OCI-LY3 (cell line): ENCODE results near the gene NARF.

Experiments
- H2AFZ ChIP-seq: fragments of 200-600, 300-600 bp; shearing (Covaris generic); 2 replicates; pipeline ENCODE4 v1.6.0; 2014; ENCODE audit warnings: antibody characterized with exemption, low read depth, low read length
- H3K27ac ChIP-seq: fragments of 200-600, 300-600 bp; sonication (generic); 2 replicates; pipeline ENCODE4 v1.5.1; 2014; ENCODE audit warnings: mild to moderate bottlenecking, low read length, moderate library complexity, mixed read lengths
- H3K27me3 ChIP-seq: fragments of 200-600, 300-600 bp; sonication (generic); 2 replicates; pipeline ENCODE4 v1.6.1; 2014; ENCODE audit warnings: low read depth, low read length, mixed read lengths
- H3K36me3 ChIP-seq: fragments of 200-600, 300-600 bp; sonication (generic); replicated peaks from 2 replicates; pipeline ENCODE3; 2014; ENCODE audit warnings: low read depth, low read length, mixed read lengths
- H3K4me1 ChIP-seq: fragments of 300-600, 200-600 bp; sonication (generic); 2 replicates; pipeline ENCODE4 v1.6.1; 2014; ENCODE audit warnings: low read length, mixed read lengths
- H3K4me2 ChIP-seq: fragments of 200-600, 300-600 bp; sonication (generic); 2 replicates; pipeline ENCODE4 v1.6.1; 2014; ENCODE audit warnings: low read length, mixed read lengths
- H3K4me3 ChIP-seq: fragments of 300-600, 200-600 bp; sonication (generic); 2 replicates; pipeline ENCODE4 v1.5.1; 2014; ENCODE audit warnings: antibody characterized with exemption, mild to moderate bottlenecking, low read length, moderate library complexity
- H3K79me2 ChIP-seq: fragments of 300-600, 200-600 bp; shearing (Covaris generic); 2 replicates; pipeline ENCODE4 v1.6.1; 2014; ENCODE audit warnings: mild to moderate bottlenecking, low read length, mixed read lengths
- H3K9ac ChIP-seq: fragments of 300-600, 200-600 bp; shearing (Covaris generic); 2 replicates; pipeline ENCODE4 v1.6.0; 2014; ENCODE audit warnings: mild to moderate bottlenecking, low read length, moderate library complexity
- H3K9me3 ChIP-seq: fragments of 200-600, 300-600 bp; shearing (Covaris generic); 2 replicates; pipeline ENCODE4 v1.6.1; 2014; ENCODE audit warnings: low read length, mixed read lengths; ENCODE audit not compliant: insufficient read depth
- H4K20me1 ChIP-seq: fragments of 200-600, 300-600 bp; sonication (generic); 2 replicates; pipeline ENCODE4 v1.6.1; 2016; ENCODE audit warnings: low read length, mixed read lengths; ENCODE audit not compliant: insufficient read depth
- EZH2phosphoT487 ChIP-seq: fragments of 200-600 bp; shearing (Covaris generic); IDR thresholded peaks from 2 replicates; pipeline ENCODE4 v1.6.1; 2018; ENCODE audit warnings: antibody characterized with exemption, mixed run types, low read depth
- TF ChIP-seq, protein P1 (sequence below): fragments of 200-600, 300-600 bp; sonication (generic); IDR thresholded peaks from 2 replicates; pipeline ENCODE4 v1.5.1; 2014; ENCODE audit warnings: antibody characterized with exemption, low read length, low read depth

The NARF gene

DNA sequence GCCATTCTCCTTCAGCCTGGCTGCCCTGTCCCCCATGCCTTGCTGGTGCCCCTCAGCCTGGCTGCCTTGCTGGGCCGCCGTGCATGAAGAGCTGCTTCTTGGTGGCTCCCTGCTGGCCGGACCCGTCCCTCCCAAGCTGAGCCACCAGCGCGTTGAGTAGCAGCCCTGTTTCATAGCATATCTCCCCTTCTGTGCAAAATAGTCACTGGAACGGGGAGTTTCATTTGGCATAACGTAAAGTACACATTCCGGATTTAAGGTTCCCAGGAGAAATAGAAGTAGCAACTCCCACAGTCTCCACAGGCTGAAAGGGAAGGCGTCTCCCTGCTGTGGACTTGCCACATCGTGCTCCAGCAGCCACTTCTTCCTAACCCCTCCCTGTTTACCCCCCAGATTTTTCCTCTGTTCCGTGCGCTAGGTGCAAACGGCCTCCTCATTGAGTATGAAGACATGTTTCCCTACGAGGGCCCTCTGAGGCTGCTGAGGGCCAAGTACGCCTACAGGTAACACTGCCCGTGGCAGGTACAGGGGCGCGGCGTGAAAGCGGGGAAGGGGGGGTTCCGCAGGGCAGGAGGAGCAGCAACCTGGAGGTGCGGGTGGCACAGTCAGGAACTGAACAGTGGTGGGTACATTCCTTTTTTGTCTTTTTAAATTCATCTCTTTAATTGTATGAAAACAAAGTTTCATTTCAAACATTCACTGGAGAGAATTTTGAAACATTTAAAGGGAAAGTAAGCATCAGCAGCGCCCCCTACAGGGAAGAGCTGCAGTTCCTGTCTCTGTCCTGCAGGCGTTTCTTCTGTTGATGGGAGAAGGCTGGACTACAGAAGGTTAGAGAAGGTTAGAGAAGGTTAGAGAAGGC is 34.3 kb upstream of the NARF start:
- H3K9me3 ChIP-seq: no peaks in the 10 kb centered on the region
- peaks cover 12% of the 10 kb centered on the region for H3K36me3 ChIP-seq
- no peak overlapping the region for H3K27ac ChIP-seq
- H4K20me1 ChIP-seq: no peaks in the 10 kb centered on the region
- H3K4me1 ChIP-seq: peaks cover 5% of the 10 kb centered on the region
- no peak overlapping the region for H3K4me2 ChIP-seq
- TF ChIP-seq, protein P1, sequence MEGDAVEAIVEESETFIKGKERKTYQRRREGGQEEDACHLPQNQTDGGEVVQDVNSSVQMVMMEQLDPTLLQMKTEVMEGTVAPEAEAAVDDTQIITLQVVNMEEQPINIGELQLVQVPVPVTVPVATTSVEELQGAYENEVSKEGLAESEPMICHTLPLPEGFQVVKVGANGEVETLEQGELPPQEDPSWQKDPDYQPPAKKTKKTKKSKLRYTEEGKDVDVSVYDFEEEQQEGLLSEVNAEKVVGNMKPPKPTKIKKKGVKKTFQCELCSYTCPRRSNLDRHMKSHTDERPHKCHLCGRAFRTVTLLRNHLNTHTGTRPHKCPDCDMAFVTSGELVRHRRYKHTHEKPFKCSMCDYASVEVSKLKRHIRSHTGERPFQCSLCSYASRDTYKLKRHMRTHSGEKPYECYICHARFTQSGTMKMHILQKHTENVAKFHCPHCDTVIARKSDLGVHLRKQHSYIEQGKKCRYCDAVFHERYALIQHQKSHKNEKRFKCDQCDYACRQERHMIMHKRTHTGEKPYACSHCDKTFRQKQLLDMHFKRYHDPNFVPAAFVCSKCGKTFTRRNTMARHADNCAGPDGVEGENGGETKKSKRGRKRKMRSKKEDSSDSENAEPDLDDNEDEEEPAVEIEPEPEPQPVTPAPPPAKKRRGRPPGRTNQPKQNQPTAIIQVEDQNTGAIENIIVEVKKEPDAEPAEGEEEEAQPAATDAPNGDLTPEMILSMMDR: peak; percentile 84
- TF ChIP-seq EZH2phosphoT487: no peak
- H2AFZ ChIP-seq: no peak overlapping the region
- no peaks in the 10 kb centered on the region for H3K27me3 ChIP-seq
- no peak overlapping the region for H3K4me3 ChIP-seq
- H3K79me2 ChIP-seq: no peaks in the 10 kb centered on the region
- H3K9ac ChIP-seq: no peak overlapping the region

DNA sequence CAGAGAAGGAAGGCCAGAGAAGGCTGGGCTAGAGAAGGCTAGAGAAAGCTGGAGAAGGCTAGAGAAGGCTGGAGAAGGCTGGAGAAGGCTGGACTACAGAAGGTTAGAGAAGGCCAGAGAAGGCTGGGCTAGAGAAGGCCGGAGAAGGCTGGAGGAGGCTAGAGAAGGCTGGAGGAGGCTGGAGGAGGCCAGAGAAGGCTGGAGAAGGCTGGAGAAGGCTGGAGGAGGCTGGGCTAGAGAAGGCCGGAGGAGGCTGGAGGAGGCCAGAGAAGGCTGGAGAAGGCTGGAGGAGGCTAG is 33.7 kb upstream of the NARF start:
- Histone ChIP-seq H4K20me1 (no peaks in the 10 kb centered on the region), H3K36me3 (peaks cover 12% of the 10 kb centered on the region), H2AFZ (no peak overlapping the region), H3K9me3 (no peaks in the 10 kb centered on the region), H3K4me3 (no peak overlapping the region), H3K27me3 (no peaks in the 10 kb centered on the region), H3K9ac (no peak overlapping the region), H3K27ac (no peak overlapping the region), H3K79me2 (no peaks in the 10 kb centered on the region), H3K4me1 (no peaks in the 10 kb centered on the region), H3K4me2 (no peak overlapping the region)
- no peak for TF ChIP-seq EZH2phosphoT487
- TF ChIP-seq, protein P1: no peak

DNA sequence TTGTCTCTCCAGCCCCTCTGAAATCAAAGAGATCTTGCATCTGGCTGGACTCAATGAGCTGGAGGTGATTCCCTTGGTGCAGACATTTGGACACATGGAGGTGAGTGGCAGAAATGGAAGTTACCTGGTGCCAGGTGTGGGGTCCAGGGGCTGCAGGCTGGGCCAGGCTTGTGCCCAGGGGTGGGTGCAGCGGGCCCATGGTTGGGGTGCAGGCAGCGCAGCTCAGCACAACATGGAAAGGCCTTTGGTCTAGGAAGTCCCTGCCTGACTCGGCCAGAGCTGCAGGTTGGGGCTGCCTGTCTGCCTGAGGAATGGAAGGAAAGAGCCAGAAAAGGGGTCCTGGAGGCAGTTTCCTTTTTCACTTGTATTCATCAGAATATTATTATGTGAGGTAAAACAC is 30.0 kb upstream of the NARF start:
- Histone ChIP-seq H2AFZ (no peak overlapping the region), H3K36me3 (no peaks in the 10 kb centered on the region), H3K79me2 (no peaks in the 10 kb centered on the region), H3K4me3 (no peak overlapping the region), H4K20me1 (no peaks in the 10 kb centered on the region), H3K27me3 (no peaks in the 10 kb centered on the region), H3K4me2 (no peak overlapping the region), H3K9me3 (no peaks in the 10 kb centered on the region), H3K4me1 (no peaks in the 10 kb centered on the region), H3K9ac (no peak overlapping the region), H3K27ac (no peak overlapping the region)
- TF ChIP-seq, protein P1: no peak
- no peak for TF ChIP-seq EZH2phosphoT487

DNA sequence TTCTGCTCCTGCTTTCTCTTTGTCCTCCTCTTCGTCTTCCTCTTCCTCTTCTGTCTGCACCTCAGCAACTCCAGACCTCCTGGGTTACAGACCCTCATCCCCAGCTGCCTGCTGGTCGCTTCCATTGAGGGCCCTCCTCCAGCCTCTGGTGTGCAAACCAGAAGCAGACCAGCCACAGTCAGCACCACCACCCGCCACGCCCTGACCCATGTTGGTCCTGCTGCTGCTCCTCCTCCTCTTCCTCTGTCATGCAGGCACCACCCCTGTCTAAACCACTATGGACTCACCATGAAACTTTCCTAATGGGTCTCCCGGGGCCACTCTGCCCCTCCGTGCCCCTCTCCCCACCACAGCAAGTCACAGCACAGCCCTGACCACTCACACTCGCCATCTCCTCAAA is 28.7 kb upstream of the NARF start:
- H3K4me3 ChIP-seq: no peak overlapping the region
- no peak overlapping the region for H3K27ac ChIP-seq
- H3K27me3 ChIP-seq: no peaks in the 10 kb centered on the region
- no peak overlapping the region for H3K9ac ChIP-seq
- TF ChIP-seq, protein P1: no peak
- TF ChIP-seq EZH2phosphoT487: no peak
- H3K9me3 ChIP-seq: no peaks in the 10 kb centered on the region
- H2AFZ ChIP-seq: no peak overlapping the region
- no peaks in the 10 kb centered on the region for H3K36me3 ChIP-seq
- no peaks in the 10 kb centered on the region for H4K20me1 ChIP-seq
- peak overlapping the region; percentile 2; the same call in 1 of the 2 replicates for H3K4me2 ChIP-seq
- no peaks in the 10 kb centered on the region for H3K79me2 ChIP-seq
- H3K4me1 ChIP-seq: peaks cover 7% of the 10 kb centered on the region
